ENCODE measurements around the gene DHRS3.
"Not testable (repeated sequence)": the region's sequence is repeated elsewhere in the genome, so short reads cannot be mapped to it uniquely, and the experiment has no call there.

- TF ChIP-seq POLR2A, CTCF, EP300 (IDR thresholded peaks at IDR 0.05): not testable (repeated sequence)
Measured at GRCh38 chr1:12522780-12523179, 95.2 kb downstream of the DHRS3 start.
